CD4-positive, alpha-beta T cell treated with Interleukin-4 for 4 hours (primary cell): ENCODE results near the gene ZNF112.
"Not testable (repeated sequence)": the region's sequence is repeated elsewhere in the genome, so short reads cannot be mapped to it uniquely, and the experiment has no call there.

Source experiments
- DNase-seq: peaks from one replicate; pipeline ENCODE4 v3.0.0-alpha.2; 2020

The ZNF112 gene

DNA sequence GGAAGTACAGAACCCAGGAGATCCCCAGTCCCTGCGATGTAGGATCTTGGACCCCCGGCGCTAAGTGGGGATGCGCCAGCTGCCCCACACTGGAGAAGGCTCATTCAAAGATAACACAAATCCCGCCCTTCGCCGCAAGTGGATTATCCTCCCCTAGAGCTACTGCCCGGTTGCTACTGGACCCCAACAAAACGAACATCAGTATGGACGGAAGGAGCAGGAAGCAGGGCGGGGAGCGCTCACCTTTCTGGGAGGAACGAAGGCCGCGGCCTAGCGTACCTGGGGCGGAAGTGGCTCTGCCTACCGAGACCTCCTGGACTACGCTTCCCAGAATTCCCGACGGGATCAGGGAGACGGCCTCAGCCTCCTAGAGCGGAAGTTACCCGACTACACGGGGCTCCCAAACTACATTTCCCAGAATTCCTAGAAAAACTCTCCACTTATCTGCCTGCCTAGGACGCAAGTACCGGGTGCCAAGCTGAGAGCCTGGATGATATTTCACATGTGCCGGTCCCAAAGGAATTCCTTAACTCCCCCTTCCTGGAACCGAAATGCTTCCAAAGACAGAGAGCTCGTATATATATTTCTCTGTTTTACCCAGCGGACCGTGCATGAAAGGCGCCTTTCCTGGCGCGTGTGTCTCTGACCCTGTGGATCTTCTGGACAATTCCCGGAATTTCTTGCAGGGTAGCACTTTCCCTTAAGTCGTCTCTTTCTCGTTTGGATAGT is at the start of gene ZNF112:
ZNF112 (minus strand) TSS at position 298 of the 729 bp plus-strand sequence. CDS start 16,141 bp downstream, outside the sequence.
- DNase-seq, result peak; percentile 11

DNA sequence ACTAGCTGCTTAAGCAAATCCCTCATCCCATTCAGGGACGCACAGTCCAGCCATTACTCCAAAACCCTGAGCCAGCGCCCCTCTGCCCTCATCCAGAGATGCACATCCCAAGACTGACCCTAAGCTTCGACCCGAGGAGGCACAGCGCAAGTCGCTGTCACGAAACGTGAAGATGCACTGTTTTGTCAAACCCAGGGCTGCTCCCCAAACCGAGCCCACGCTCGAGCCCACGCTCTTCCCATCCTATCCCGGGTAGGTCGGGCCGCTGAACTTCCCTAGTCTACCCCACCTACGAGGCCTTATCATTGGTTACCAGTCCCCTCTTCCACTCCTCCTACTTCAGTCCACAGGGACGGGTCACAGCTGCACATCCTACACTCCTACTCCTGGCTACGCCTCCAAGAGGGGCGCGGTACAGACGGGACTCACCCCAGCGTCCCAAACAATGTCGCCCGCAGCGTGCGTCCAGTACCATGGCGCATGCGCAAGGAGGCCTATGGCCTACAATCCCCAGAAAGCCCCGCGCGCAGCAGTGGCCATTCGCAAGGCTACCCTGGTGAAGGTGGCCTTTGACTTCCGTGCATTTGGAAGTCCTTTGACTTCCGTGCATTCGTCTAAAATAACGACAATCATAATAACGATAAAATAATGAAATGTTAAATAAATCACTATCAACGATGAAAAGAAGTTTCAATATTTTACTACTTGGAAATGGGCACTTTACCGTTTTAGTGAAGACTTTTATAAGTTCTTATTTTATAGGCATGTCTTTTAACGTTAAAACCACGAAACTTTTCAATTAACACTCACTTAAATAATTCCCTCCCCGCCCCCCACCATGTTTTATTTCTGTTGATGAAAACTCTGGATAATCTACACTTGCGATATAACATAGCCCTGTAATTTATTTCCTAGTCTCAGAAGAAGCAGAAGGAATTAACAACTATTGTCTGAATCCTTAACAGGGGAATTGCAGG is 44.9 kb upstream of the ZNF112 start, which contains the start of gene ZNF285:
ZNF285 (minus strand) TSS at position 470 of the 977 bp plus-strand sequence. CDS start 4,395 bp downstream, outside the sequence.
- peak; percentile 78 for DNase-seq

DNA sequence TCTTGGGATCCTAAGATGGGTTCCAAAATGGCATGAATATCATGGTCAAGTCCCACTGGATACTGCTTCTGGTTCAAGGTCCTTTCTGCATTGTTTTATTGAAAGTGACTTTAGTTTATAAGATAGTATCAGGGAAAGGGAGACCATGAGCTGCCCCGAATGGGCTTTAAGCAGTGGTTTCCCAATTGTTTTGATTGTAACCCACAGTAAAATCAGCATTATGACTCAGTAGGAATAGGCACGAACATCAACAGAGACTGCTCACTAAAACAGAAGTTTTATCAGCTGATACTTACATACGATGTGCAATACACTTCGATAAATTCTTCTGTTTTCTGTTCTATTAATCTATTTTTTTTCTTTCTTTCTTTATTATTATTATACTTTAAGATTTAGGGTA is 32.8 kb upstream of the ZNF112 start:
- not testable (repeated sequence) for DNase-seq

DNA sequence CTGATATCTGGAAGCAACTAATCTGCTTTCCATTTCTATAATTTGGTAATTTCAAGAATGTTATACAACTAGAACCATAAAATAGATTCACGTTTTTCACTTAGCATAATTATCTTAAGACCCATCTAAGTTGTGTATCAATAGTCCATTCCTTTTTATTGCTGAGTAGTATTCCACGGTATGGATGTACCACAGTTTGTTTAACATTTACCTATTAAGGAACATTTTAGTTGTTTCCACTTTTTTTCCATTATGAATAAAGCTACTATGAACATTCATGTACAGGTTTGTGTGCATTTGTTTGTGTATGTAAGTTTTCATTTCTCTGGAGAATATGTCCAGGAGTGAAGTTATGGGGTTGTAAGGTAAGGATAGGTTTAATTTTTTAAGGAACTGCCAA is 18.3 kb upstream of the ZNF112 start:
- DNase-seq, result no peak

DNA sequence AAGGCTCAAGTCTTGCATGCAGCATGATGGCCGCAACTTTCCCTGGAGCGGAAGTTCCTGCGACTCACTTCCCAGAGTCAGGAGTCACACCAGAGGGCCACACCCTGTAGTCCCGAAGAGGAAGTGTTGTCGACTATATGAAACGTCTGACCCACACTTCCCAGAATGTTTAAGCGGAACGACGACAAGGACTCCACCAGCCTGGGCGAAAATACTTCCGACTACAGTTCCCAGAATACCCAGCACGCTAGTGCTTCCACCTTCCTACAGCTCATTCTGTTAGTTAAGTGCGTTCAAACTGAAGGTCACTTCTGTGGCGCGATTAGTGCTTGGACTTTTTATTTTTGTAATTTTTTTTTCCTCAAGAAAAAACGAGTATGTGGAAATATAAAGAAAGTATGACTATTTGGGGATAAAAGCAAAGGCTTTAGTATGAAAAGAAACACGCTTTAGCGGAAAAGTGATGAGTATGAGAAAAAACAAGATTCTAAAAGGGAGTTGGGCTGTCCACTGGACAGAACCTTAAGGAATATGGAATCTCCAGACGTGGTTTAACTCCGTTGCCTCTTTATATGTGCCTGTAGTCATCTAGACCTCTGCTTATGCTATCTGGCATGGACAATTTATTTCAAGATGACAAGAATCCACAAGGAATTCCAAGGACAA is 15.5 kb upstream of the ZNF112 start:
- no peak for DNase-seq

DNA sequence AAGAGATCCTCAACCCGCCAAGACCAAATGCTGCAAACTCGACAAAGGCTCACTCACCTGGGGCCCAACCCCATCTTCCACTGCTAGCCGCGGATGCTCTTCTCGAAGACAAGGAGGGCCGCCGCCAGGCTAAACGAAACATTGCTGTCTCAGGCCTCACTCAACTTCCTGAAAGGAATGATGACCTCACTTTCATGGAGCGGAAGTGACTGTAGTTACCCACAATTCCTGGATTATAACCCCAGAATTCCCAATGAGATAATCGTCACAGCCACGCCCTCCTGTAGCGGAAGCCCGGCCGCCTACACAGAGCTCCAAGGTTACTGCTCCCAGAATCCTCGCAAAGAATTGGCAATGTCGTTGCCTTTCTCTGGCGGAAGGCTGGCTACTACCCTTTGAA is 10.5 kb upstream of the ZNF112 start:
- DNase-seq, result no peak

DNA sequence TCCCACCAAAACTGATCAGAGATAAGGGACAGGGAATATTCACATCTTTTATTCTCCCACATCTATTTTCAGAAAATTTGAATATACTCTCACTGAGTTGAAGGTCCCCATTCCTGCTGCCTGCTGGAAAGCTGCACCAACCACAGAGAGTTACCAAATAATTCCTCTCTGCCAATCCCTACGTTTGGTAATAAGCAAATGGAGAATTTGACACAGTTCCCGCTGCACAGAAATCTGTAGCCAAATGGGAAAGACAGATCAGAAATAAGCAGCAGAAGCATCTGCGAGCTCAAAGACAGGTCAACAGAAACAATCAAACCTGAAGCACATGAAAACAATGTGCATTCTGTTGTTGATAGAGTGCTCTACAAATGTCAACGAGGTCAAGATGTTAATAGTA is 9.9 kb downstream of the ZNF112 start:
- no peak for DNase-seq

DNA sequence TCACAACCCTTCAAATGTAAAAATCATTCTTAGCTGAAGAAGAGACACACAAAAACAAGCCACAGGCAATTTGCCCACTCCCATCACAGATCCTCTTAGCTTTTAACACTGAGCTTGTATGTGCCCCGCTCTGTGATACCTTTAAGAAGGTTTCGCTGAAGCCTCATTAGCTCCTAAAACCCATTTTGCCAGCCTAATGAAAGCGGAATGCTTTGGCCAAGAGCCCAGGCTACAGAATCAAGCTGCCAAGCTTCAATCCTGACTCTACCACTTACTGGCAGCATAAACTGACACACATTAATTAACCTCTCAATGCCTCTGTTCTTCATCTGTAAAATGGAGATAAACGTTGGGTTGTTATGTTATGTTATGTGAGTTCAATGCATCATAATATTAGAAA is 10.5 kb downstream of the ZNF112 start:
- DNase-seq, result no peak

DNA sequence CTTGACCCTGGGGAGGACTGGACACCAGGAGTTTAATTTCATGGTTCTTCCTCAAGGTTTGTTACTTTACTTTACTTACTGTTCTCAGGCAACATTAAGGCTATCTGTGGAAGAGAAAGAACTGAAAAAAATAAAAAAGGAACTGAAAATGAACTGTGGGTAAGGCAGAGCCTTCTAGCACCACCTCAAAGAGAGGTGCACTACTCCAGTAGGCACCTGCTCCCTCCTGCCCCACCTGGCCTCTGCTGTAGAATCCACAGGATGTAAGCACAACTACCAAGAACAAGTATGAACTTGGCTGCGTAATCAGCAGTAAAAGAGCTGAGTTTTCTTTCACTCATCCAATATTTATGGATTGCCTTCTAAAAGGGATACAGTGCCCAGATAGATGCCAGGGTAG is 12.2 kb downstream of the ZNF112 start:
- DNase-seq, result no peak

DNA sequence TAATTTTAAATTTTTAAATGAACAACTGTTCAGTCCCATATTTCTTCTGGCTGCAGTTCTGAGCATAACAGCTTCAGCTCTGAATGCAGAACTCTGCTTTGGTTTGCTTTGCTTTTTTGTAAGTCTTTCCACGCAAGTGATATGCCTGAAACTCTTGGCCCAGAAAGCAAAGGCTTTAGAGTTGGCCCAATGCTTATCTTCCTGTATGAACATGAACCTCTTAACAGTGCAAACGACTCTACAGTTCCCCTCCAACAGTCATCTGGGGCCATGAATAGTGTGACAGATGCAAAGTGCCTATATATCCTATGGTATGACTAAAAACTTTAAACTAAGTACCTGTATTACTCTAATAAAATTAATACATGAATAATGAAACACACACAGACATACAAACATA is 14.7 kb downstream of the ZNF112 start:
- no peak for DNase-seq

DNA sequence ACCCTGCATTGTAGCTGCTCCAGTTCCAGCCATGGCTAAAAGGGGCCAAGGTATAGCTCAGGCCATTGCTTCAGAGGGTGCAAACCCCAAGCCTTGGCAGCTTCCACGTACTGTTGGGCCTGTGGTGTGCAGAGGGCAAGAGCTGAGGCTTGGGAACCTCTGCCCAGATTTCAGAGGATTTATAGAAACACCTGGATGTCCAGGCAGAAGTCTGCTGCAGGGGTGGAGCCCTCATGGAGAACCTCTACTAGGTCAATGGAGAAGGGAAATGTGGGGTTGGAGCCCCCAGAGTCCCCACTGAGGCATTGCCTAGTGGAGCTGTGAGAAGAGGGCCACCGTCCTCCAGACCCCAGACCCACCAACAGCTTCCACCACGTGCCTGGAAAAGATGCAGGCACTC is 21.8 kb downstream of the ZNF112 start:
- DNase-seq, result not testable (repeated sequence)

DNA sequence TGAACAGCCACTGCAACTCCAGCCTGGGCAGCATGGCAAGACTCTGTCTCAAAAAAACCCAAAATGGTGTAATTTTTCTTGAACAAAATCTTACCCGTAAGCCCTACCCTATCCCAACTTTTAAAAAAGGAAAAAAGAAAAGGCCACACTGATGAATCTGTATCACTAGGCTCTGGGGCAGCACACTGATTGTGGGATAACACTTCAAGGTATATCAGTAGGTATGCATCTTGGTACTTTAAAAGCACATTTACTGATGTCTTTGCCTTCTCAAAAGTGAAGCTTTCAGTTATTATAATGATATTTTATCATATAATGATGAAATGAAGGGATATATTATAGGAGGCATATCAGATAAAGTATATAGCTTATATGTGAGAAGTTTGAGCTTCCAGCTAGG is 24.3 kb downstream of the ZNF112 start:
- DNase-seq, result no peak

DNA sequence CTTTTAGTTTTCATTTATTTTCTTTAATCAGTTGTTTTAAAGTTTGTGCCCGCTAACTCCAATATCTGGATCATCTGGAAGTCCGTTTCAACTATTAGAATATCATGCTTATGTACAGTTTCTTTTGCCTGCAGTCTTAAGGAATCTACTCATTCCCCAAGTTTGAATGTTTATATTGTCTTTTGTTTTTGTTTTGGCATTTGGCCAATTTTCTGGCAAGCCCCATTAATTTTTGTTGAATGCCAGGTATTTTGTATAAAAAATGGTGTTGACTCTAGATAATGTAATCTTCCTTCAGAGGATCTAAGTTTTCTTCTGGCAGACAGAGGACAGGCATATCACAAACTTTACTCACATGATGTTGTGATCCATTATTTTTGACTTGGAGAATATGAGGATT is 40.6 kb downstream of the ZNF112 start:
- no peak for DNase-seq

DNA sequence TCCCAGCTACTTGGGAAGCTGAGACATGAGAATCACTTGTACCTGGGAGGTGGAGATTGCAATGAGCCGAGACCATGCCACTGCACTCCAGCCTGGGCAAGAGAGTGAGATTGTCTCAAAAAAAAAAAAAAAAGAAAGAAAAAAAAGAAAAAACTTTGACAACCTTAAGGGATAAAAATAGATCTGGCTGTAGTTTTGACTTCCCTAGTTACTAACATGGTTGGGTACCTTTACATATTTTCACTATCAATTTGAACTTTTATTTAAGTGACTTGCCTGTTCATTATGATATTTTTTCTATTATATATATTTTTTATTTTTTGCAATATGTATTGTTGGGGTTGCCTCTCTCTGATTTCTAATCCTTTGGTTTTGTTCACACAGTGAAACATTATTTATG is 43.2 kb downstream of the ZNF112 start:
- no peak for DNase-seq

DNA sequence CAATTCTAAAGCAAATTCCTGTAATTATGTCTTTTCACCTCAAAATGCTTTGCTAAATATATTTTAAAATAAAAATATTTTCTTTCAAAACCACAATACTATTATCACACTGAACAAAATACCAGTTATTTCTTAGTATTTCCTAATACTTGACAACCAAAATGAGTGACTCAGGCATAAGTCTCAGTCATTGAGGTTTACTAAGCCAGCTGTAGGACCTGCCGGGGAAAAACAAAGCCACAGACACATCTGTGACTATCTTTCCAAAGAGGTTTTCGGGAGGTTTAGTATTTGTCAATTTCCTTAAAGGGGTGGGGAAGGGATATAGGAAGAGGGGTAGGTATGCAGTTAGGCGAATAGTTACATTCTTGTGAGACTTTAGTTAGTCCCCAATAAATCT is 48.5 kb downstream of the ZNF112 start:
- no peak for DNase-seq

DNA sequence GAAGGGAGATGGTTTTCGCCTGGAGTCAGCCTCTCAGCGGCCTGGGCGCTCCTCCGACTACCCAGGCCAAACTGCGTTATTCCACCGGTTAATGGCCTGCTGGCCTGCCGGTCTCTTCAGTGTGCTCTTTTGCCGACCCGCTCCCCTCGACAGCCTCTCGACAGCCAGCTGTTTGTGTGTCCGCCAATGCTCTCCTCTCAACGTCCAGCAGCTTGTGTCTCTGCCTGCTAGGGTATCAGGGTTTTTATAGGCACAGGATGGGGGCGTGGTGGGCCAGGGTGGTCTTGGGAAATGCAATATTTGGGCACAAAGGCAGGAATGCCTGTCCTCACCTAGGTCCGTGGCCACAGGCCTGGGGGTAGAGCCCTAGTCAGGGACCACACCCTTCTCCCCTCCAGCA is 50.2 kb downstream of the ZNF112 start:
- no peak for DNase-seq

DNA sequence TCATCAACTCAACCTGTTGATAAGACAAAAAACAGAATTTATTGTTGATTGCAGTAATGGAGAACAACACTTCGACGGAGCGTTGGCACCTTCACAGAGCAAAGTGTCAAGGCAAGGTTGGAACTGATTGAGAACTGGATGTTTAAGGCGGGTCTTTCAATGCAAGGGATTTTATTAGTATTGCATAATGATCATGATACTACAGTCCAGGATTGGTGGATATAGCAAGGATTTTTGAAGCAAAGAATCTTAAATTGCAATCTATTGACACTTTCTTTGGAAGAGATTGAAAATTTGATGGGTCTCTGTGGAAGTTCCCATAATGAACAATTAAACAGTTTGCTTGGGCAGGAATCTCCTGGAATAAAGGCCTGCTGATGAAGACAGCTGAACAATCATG is 51.0 kb downstream of the ZNF112 start:
- no peak for DNase-seq

DNA sequence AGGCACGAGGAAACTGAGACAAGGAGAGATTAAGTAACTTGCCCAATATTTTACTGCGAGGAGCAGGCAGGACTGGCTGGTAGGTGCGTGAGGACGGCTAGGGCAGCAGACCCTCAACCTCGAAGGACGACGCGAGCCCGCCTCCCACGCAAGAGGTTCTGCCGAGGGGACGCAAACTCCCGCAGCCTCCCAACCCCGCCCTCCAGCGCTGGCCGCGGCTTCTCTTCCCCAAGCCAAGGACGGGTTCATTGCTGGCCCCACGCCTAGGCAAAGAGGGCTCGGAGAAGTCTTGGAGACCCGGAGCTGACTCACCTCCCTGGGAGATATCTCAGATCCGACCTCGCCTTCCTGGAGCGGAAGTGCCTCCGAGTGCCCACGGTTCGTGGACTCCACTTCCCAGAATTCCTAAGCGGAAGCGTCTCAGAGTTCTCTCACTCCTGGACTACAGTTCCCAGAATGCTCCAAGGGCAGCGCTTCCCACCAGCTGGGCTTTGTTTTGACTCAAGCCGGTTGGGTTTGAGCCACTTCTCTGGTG is 51.8 kb downstream of the ZNF112 start, which contains the start of gene ZNF235:
ZNF235 (minus strand) TSS at position 367 of the 535 bp plus-strand sequence. CDS start 1,621 bp downstream, outside the sequence.
- DNase-seq, result peak; percentile 85

DNA sequence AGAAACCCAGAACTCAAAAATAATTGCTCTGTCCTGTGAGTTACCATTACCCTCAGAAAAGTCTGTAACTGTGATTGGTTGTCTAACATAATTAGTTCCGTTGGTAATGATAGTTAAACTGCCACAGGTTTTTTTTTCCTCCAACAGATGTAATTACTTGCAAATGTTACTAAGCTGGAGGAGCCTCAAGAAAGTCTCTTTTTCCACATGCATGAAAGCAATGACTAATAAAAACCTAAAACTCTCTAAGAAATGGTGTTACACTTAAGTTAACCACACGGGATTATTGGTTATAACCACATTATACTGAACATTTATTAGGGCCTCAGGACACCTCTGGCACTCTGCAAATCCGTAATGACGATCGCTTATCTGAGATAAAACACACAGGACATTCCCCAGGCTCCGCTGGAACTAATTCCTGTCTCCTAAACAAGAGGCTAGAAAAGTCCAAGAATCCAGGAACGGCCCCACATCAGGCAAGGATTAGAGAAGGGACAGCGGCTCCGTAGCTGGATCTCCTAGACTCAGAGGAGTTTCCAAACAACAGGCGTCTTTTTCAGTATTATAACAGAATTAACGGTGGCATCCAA is 52.4 kb downstream of the ZNF112 start:
- no peak for DNase-seq

DNA sequence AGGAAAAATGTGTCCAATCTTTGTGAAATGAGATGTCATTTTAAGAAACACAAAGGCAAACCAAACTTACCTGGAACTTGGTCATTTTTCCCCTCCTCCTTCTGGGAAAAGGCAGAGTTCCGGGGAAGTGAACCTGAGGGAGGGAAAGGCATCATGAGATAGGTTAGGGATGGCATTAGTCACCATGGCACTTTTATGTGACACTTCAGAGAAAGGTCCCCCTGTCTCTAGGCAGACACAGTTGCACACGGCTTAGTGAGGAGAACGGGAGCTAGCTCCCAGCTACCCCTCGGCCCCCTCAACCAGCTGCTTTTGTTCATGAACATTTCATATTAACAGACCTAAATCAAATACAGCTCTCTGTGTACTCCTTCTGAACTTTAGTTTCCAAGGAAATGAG is 53.2 kb downstream of the ZNF112 start:
- DNase-seq, result no peak

DNA sequence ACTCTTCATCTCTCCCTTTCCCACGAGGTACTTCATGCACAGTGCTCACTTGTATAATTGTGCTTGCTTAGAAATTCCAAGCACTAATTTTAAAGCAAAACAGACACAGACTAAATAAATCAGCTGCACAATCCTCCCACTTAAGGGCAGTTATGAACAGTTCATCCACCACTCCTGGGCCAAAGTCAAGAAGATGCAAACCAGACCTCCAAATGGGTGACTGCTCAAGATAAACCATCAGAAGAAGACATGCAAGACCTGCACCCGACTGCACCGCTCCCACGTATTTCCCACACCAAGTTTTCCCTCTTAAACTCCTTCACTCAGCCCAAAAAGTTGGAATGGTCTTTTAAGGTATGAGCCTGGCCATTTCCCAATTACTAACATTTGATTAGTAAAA is 71.5 kb downstream of the ZNF112 start:
- DNase-seq, result no peak

DNA sequence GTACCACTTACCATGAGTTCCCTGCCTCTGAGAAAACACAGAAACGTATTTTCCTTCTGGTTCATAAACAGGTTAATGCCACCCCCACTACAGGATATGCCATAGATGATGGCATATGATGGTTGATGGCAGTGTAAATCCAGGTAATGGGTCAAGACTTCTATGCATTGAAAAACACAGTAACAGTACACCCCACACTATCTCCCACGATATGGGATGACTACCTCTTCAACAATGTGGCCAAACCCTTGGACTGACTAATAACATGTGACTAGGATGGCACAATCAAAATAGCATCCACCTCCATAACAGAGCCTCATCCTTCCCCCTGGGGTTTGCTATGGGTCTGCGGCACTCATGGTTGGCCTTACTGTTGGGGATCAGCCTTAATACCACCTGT is 73.6 kb downstream of the ZNF112 start:
- DNase-seq, result no peak

DNA sequence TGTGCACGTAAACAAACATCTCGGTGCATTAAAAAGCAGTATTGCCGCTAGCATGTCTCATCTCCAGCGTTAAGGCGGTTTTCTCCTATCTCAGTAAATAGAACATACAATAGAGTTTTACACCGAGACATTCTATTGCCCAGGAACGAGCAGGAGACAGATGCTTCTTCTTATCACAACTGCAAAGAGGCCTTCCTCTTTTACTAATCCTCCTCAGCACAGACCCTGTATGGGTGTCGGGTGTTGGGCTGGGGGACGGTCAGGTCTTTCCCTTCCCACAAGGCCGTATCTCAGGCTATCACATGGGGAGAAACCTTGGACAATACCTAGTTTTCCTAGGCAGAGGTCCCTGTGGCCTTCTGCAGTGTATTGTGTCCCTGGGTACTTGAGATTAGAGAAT is 75.6 kb downstream of the ZNF112 start:
- no peak for DNase-seq
